GM11168 (cell line): ENCODE results near the gene FAM219A.
"Not testable (repeated sequence)": the region's sequence is repeated elsewhere in the genome, so short reads cannot be mapped to it uniquely, and the experiment has no call there.

ENCODE experiments used
- in situ Hi-C: fragments of 300-500 bp; cut with MboI; formaldehyde crosslinking; loops from one replicate; pipeline ENCODE4 v1.12.0; 2022; ENCODE audit warnings: low sequenced_read_pairs; ENCODE audit not compliant: unreplicated experiment

FAM219A gene

DNA sequence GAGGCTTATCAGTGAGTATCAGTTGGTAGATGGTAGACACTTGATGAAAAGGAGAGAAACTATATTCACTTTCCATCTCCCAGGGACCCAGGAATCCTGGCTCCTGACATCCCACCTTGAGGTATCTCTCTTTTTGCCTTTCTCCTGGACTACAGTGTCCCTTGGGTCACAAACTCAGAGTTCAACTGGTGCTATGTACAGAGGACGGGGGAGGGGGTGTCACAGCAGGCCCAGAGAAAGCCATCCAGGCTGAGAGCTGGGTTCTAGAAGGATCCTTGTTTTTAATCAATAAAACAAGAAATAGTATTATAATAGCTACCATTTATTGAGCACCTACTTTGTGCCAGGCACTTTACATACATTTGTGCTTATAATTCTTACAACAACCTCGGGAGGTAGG, 92.0 kb downstream of the FAM219A start:
- in situ Hi-C loops: no loop called here

- in situ Hi-C loops: no loop called here
These were observed 93.1 kb downstream of the FAM219A start for GRCh38 chr9:34365282-34365681.

DNA sequence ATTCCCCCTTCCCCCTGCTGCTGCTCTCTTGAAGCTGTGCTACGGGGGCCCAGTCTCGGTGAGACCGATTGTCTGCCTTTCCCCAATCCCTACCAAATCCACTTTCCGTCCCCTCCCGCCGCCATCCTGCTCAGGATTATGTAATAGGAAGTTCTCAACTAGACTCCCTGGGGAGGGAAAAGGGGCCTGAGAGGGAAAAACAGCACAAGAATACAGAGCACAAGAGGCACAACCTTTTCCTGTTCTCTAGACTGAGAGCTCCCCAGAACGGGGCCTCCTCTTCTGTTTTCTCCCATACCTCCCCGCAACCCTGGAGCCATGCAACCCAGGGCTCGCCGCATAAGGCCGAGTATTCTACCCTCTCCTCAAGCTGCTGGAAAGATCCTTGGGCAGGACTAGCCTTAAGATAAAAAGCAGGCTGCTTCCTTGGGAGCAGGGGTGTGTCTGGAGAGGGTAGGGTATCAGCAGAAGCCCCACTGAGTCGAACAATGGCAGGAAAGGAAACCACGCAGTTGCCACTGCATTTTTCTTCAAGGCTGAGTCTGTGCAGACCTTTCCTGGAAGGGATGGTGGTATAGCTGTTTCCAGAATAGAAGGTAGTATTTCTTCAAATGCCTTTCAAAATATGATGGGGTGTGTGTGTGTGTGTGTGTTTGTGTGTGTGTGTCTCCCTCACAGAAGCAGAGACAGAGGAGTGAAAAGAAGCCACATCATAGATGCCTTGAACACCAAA, 94.6 kb downstream of the FAM219A start:
- in situ Hi-C loops: no loop called here

DNA sequence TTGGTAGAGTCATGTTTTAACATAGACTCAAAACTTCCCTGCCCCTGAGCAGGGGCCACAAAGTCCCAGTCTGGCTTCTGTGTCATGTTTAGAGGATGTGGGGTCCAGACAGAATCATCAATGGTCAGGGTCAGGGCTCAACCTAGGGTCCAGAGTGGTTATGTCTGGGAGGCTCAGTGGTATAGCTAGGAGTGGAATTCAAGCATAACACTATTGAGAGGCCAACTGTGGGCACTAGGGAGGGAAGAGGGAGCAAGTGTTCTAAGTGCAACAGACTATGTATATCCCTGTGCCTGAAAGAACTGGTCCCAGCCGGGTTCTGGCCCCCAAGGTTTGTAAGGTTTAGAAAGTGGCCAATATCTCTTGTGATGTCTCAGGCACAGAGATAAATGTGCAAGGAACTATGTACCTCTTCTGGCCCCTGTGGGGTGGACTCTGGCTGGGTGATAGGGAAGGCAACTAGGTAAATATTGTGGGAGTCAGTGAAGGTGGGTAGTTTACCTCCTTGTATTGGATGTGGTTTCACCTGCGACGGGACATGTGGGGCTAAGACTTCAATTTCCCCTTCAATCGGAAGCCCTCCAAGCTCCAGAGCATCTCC, 95.7 kb downstream of the FAM219A start:
- in situ Hi-C loops: no loop called here

GRCh38 chr9:34352957-34353356, 105.4 kb downstream of the FAM219A start:
- in situ Hi-C loops: not testable (repeated sequence)

- in situ Hi-C loops: not testable (repeated sequence)
These were observed 106.2 kb downstream of the FAM219A start for GRCh38 chr9:34352122-34352652.

DNA sequence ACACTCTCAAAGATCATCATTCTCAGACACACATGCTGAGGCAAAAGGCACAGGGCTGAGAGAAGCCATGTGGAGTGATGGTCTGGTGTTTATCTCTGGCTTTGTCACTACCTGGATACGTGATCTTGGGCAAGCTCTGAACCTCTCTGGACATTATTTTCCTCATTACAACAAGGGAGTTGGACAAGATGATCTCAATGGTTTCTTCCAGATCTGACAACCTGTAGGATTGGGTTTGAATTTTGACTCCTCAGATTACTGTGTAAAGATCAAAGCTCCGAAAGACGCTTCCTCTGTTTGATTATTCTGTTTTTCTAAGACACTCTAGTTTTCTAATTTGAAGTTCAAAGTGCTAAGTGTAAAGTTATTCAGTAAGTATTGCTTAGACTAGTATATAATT, 109.0 kb downstream of the FAM219A start:
- in situ Hi-C loops: no loop called here
